HepG2 (cell line): ENCODE data around the gene PEX12. TPM values are rescaled to one million over a fixed set of nuclear protein-coding genes. Genes with fewer than 3 reads are reported as not detected.

Experiments used
- ATAC-seq: fragments of 200-7000 bp; cut with Tn5 transposase; 3 replicates; pipeline ENCODE4 v1.9.1; 2020; ENCODE audit warnings: mild to moderate bottlenecking, moderate library complexity
- BruUV-seq: library from RNA; stranded (reverse); fragments of 400-500 nt; replicated peaks from 2 replicates; lab custom pipeline; 2021; lab: Mats Ljungman, UMichigan
- CTCF ChIA-PET: fragments of 300-600 bp; formaldehyde crosslinking; extraction: SDS; loops from one replicate; lab custom pipeline; 2021; ENCODE audit warnings: low total read pairs, inconsistent platforms, low intra/inter-chr PET ratio; lab: Yijun Ruan, JAX
- POLR2A ChIA-PET: fragments of 350-600 bp; sonication (Branson Sonifier 250); formaldehyde crosslinking; loops from one replicate; lab custom pipeline; 2020; ENCODE audit warnings: antibody characterized with exemption, inconsistent platforms; lab: Yijun Ruan, JAX
- DNase-seq: peaks from one replicate; pipeline ENCODE4 v3.0.0-alpha.2; 2015; ENCODE audit warnings: low spot score
- FAIRE-seq: peaks from 3 replicates; lab custom pipeline; 2011; peaks lifted over from hg19 to GRCh38; lab: Jason Lieb, UNC
- H2AFZ ChIP-seq: one replicate; pipeline ENCODE4 v1.6.1; 2011; ENCODE audit warnings: low read length, inconsistent platforms
- H3K27ac ChIP-seq: fragments of 300-600 bp; 3 replicates; pipeline ENCODE4 v1.8.0; 2011; ENCODE audit warnings: mixed run types, mild to moderate bottlenecking, mixed read lengths, low read length, inconsistent platforms; ENCODE audit not compliant: insufficient read depth; ENCODE audit errors: extremely low read length
- H3K27me3 ChIP-seq, 2 experiments: fragments of 200-600 bp in 1 of 2; 2 replicates in 1 of 2; 3 replicates in 1 of 2; pipeline versions ENCODE4 v1.6.0 to v1.8.0; 2011; ENCODE audit warnings: low read length in 2 of 2, mild to moderate bottlenecking in 2 of 2, moderate library complexity in 2 of 2, inconsistent platforms in 1 of 2; ENCODE audit not compliant: insufficient read depth in 2 of 2, control insufficient read depth in 1 of 2
- H3K36me3 ChIP-seq, 2 experiments: fragments of 200-600 bp in 1 of 2; replicated peaks in 1 of 2; 2 replicates in 1 of 2; 3 replicates in 1 of 2; pipeline versions ENCODE4 v1.5.1 to v1.8.0; 2011; ENCODE audit warnings: low read length in 2 of 2, inconsistent platforms in 1 of 2; ENCODE audit not compliant: insufficient read depth in 2 of 2, control insufficient read depth in 1 of 2
- H3K4me1 ChIP-seq: 2 replicates; pipeline ENCODE4 v1.5.1; 2012; ENCODE audit warnings: low read length, inconsistent platforms; ENCODE audit not compliant: insufficient read depth
- H3K4me2 ChIP-seq: 2 replicates; pipeline ENCODE4 v1.6.0; 2011; ENCODE audit warnings: low read depth, low read length, inconsistent platforms
- H3K4me3 ChIP-seq, 3 experiments: fragments of 200-600 bp in 1 of 3; sonication (generic), shearing (Covaris generic) in 1 of 3; replicated peaks in 1 of 3; 2 replicates each; pipeline ENCODE4 v1.5.1; 2011 to 2016; ENCODE audit warnings: low read length in 3 of 3, inconsistent platforms in 2 of 3, low read depth in 2 of 3, mild to moderate bottlenecking in 2 of 3, control low read depth in 1 of 3, mixed read lengths in 1 of 3; ENCODE audit not compliant: insufficient read depth in 1 of 3
- H3K79me2 ChIP-seq: one replicate; pipeline ENCODE4 v1.6.1; 2011; ENCODE audit warnings: low read length, inconsistent platforms; ENCODE audit not compliant: insufficient read depth
- H3K9ac ChIP-seq: 2 replicates; pipeline ENCODE4 v1.6.0; 2011; ENCODE audit warnings: mild to moderate bottlenecking, low read depth, low read length, inconsistent platforms; ENCODE audit not compliant: insufficient read depth
- H3K9me3 ChIP-seq: 2 replicates; pipeline ENCODE4 v1.5.1; 2012; ENCODE audit warnings: mild to moderate bottlenecking, low read length
- H4K20me1 ChIP-seq: 2 replicates; pipeline ENCODE4 v1.6.0; 2011; ENCODE audit warnings: inconsistent platforms, mild to moderate bottlenecking, low read length, moderate library complexity; ENCODE audit not compliant: insufficient read depth
- KDM5A ChIP-seq: fragments of 200-600 bp; sonication (generic); IDR thresholded peaks from 2 replicates; pipeline ENCODE4 v1.7.0; 2018; ENCODE audit warnings: antibody characterized with exemption, mild to moderate bottlenecking, low read length, borderline replicate concordance
- MAFF ChIP-seq: IDR thresholded peaks from 2 replicates; pipeline ENCODE4 v1.6.1; 2011; ENCODE audit warnings: low read depth, low read length, improper control_type of control experiment
- MAFK ChIP-seq, 2 experiments: IDR thresholded peaks in 1 of 2; conservative IDR thresholded peaks in 1 of 2; 2 replicates each; pipeline ENCODE4 v1.6.1; 2011; ENCODE audit warnings: improper control_type of control experiment in 2 of 2, low read length in 2 of 2
- SIN3B ChIP-seq: fragments of 150-350 bp; IDR thresholded peaks from 2 replicates; pipeline ENCODE4 v1.6.1; 2014; ENCODE audit warnings: low read length
- SUZ12 ChIP-seq: fragments of 150-350 bp; IDR thresholded peaks from 2 replicates; pipeline ENCODE4 v1.6.1; 2014; ENCODE audit warnings: low read depth, low read length
- WGBS: methylation state at CpG from one replicate; pipeline ENCODE4 v1.1.6; 2017; ENCODE audit warnings: low lambda C conversion rate; 5-methylcytosine and 5-hydroxymethylcytosine counted together
- in situ Hi-C: cut with HindIII; loops from 2 replicates; pipeline ENCODE4 v1.10.0; 2017; ENCODE audit warnings: low pct_unique_long_range_greater_than_20kb; ENCODE audit not compliant: extremely low pct_ligation_motif_present
- intact Hi-C: fragments of 100-400 bp; cut with micrococcal nuclease; formaldehyde crosslinking; loops from one replicate; pipeline ENCODE4 v1.10.0; 2022; ENCODE audit not compliant: unreplicated experiment
- polyA plus RNA-seq, 8 experiments: library from polyadenylated mRNA; depleted of rRNA in 3 of 8; stranded (reverse) in 7 of 8; unstranded in 1 of 8; fragments of >200 nt; fragmentation: Illumina TruSeq in 4 of 8; extraction: Trizol in 4 of 8; gene quantifications; 2 replicates each; pipeline versions ENCODE4 v1.2.1 to v1.2.3, GENCODE V29; 2011 to 2016; ENCODE audit warnings: low read depth in 4 of 8, missing spikeins in 1 of 8, mixed read lengths in 1 of 8; ENCODE audit not compliant: insufficient read depth in 1 of 8
- total RNA-seq, 5 experiments: library from RNA; depleted of rRNA; stranded (reverse); fragments of >200 nt; fragmentation: Illumina TruSeq; extraction: Trizol; gene quantifications; 2 replicates each; pipeline ENCODE4 v1.2.3, GENCODE V29; 2016; ENCODE audit warnings: low read depth in 1 of 5
- TF ChIP-seq, protein P1 (sequence below): sonication (generic); formaldehyde crosslinking; IDR thresholded peaks from 2 replicates; pipeline ENCODE4 v1.4.0; 2020; ENCODE audit warnings: missing genetic modification reagents

PEX12 gene
- total and polyA plus RNA-seq, 2 of the 13 experiments (the other 11 are each of a cell fraction or from before 2014, with no cell fraction given), result 5.1 to 11.9 TPM

DNA sequence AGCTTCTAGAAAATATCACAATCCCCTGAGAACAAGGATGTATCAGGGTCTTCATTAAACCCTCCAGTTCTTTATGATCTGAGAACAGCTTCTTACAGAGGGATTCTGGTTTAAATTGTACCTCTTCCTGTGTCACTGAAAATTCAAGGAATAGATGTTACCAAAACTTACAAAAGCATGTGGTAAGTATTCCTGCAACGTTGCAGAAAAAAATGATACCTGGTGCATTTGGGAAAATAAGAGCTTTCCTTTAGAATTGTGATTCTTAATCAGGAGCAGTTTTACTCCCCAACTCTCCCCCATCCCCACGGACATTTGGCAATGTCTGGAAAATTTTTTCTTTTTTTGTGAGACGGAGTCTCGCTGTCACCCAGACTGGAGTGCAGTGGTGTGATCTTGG, 25.1 kb downstream of the PEX12 start:
- peaks cover 4 to 9% of the 10 kb centered on the region in 2 experiments; a peak in 2 of 5 replicates for H3K27me3 ChIP-seq
- no peak for DNase-seq
- BruUV-seq, result no TSS peak
- intact Hi-C loops (no loop called here), in situ Hi-C loops (loop anchor here (10.0 kb wide), 1 partner anchor 191 kb away; no protein-coding TSS in a partner anchor)
- no peak overlapping the region for H3K27ac ChIP-seq
- no peak for ATAC-seq
- no peak for FAIRE-seq
- no peak overlapping the region for H3K9ac ChIP-seq
- no peak overlapping the region for H2AFZ ChIP-seq
- CTCF ChIA-PET, result no interaction called here
- H3K79me2 ChIP-seq, result no peaks in the 10 kb centered on the region
- H3K36me3 ChIP-seq, result no peaks in the 10 kb centered on the region
- WGBS, result 0% methylated on average over 4 of the region's 4 CpGs
- no peaks in the 10 kb centered on the region for H3K9me3 ChIP-seq
- H3K4me2 ChIP-seq, result no peak overlapping the region
- POLR2A ChIA-PET, result no interaction called here
- H4K20me1 ChIP-seq, result no peaks in the 10 kb centered on the region
- H3K4me3 ChIP-seq, result no peak overlapping the region
- TF ChIP-seq SUZ12, result no peak
- TF ChIP-seq, protein P1, sequence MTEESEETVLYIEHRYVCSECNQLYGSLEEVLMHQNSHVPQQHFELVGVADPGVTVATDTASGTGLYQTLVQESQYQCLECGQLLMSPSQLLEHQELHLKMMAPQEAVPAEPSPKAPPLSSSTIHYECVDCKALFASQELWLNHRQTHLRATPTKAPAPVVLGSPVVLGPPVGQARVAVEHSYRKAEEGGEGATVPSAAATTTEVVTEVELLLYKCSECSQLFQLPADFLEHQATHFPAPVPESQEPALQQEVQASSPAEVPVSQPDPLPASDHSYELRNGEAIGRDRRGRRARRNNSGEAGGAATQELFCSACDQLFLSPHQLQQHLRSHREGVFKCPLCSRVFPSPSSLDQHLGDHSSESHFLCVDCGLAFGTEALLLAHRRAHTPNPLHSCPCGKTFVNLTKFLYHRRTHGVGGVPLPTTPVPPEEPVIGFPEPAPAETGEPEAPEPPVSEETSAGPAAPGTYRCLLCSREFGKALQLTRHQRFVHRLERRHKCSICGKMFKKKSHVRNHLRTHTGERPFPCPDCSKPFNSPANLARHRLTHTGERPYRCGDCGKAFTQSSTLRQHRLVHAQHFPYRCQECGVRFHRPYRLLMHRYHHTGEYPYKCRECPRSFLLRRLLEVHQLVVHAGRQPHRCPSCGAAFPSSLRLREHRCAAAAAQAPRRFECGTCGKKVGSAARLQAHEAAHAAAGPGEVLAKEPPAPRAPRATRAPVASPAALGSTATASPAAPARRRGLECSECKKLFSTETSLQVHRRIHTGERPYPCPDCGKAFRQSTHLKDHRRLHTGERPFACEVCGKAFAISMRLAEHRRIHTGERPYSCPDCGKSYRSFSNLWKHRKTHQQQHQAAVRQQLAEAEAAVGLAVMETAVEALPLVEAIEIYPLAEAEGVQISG (CRISPR knock-in tag), result no peak
- TF ChIP-seq MAFK (conservative IDR thresholded peaks at IDR 0.05 in 1 of 2, IDR thresholded peaks at IDR 0.05 in 1 of 2; ENCODE audit: low read length in 2 of 2), result peak; percentile 77 to 86; a peak in 3 of 4 replicates
- TF ChIP-seq MAFF, result peak; percentile 89
- no peak for TF ChIP-seq SIN3B
- TF ChIP-seq KDM5A, result no peak
- H3K4me1 ChIP-seq, result no peaks in the 10 kb centered on the region
